HepG2 (cell line): ENCODE data around the gene FAM98A. TPM values are rescaled to one million over a fixed set of nuclear protein-coding genes. Genes with fewer than 3 reads are reported as not detected.

ENCODE experiments used
- ATAC-seq: fragments of 200-7000 bp; cut with Tn5 transposase; 3 replicates; pipeline ENCODE4 v1.9.1; 2020; ENCODE audit warnings: mild to moderate bottlenecking, moderate library complexity
- BruUV-seq: library from RNA; stranded (reverse); fragments of 400-500 nt; replicated peaks from 2 replicates; lab custom pipeline; 2021; lab: Mats Ljungman, UMichigan
- CTCF ChIA-PET: fragments of 300-600 bp; formaldehyde crosslinking; extraction: SDS; loops from one replicate; lab custom pipeline; 2021; ENCODE audit warnings: low total read pairs, inconsistent platforms, low intra/inter-chr PET ratio; lab: Yijun Ruan, JAX
- POLR2A ChIA-PET: fragments of 350-600 bp; sonication (Branson Sonifier 250); formaldehyde crosslinking; loops from one replicate; lab custom pipeline; 2020; ENCODE audit warnings: antibody characterized with exemption, inconsistent platforms; lab: Yijun Ruan, JAX
- DNase-seq: peaks from one replicate; pipeline ENCODE4 v3.0.0-alpha.2; 2015; ENCODE audit warnings: low spot score
- FAIRE-seq: peaks from 3 replicates; lab custom pipeline; 2011; peaks lifted over from hg19 to GRCh38; lab: Jason Lieb, UNC
- H2AFZ ChIP-seq: one replicate; pipeline ENCODE4 v1.6.1; 2011; ENCODE audit warnings: low read length, inconsistent platforms
- H3K27ac ChIP-seq: fragments of 300-600 bp; 3 replicates; pipeline ENCODE4 v1.8.0; 2011; ENCODE audit warnings: mixed run types, mild to moderate bottlenecking, mixed read lengths, low read length, inconsistent platforms; ENCODE audit not compliant: insufficient read depth; ENCODE audit errors: extremely low read length
- H3K27me3 ChIP-seq, 2 experiments: fragments of 200-600 bp in 1 of 2; 2 replicates in 1 of 2; 3 replicates in 1 of 2; pipeline versions ENCODE4 v1.6.0 to v1.8.0; 2011; ENCODE audit warnings: low read length in 2 of 2, mild to moderate bottlenecking in 2 of 2, moderate library complexity in 2 of 2, inconsistent platforms in 1 of 2; ENCODE audit not compliant: insufficient read depth in 2 of 2, control insufficient read depth in 1 of 2
- H3K36me3 ChIP-seq, 2 experiments: fragments of 200-600 bp in 1 of 2; replicated peaks in 1 of 2; 2 replicates in 1 of 2; 3 replicates in 1 of 2; pipeline versions ENCODE4 v1.5.1 to v1.8.0; 2011; ENCODE audit warnings: low read length in 2 of 2, inconsistent platforms in 1 of 2; ENCODE audit not compliant: insufficient read depth in 2 of 2, control insufficient read depth in 1 of 2
- H3K4me1 ChIP-seq: 2 replicates; pipeline ENCODE4 v1.5.1; 2012; ENCODE audit warnings: low read length, inconsistent platforms; ENCODE audit not compliant: insufficient read depth
- H3K4me2 ChIP-seq: 2 replicates; pipeline ENCODE4 v1.6.0; 2011; ENCODE audit warnings: low read depth, low read length, inconsistent platforms
- H3K4me3 ChIP-seq, 3 experiments: fragments of 200-600 bp in 1 of 3; sonication (generic), shearing (Covaris generic) in 1 of 3; replicated peaks in 1 of 3; 2 replicates each; pipeline ENCODE4 v1.5.1; 2011 to 2016; ENCODE audit warnings: low read length in 3 of 3, inconsistent platforms in 2 of 3, low read depth in 2 of 3, mild to moderate bottlenecking in 2 of 3, control low read depth in 1 of 3, mixed read lengths in 1 of 3; ENCODE audit not compliant: insufficient read depth in 1 of 3
- H3K79me2 ChIP-seq: one replicate; pipeline ENCODE4 v1.6.1; 2011; ENCODE audit warnings: low read length, inconsistent platforms; ENCODE audit not compliant: insufficient read depth
- H3K9ac ChIP-seq: 2 replicates; pipeline ENCODE4 v1.6.0; 2011; ENCODE audit warnings: mild to moderate bottlenecking, low read depth, low read length, inconsistent platforms; ENCODE audit not compliant: insufficient read depth
- H3K9me3 ChIP-seq: 2 replicates; pipeline ENCODE4 v1.5.1; 2012; ENCODE audit warnings: mild to moderate bottlenecking, low read length
- H4K20me1 ChIP-seq: 2 replicates; pipeline ENCODE4 v1.6.0; 2011; ENCODE audit warnings: inconsistent platforms, mild to moderate bottlenecking, low read length, moderate library complexity; ENCODE audit not compliant: insufficient read depth
- ELF3 ChIP-seq: IDR thresholded peaks from 2 replicates; pipeline ENCODE4 v1.6.1; 2016; ENCODE audit warnings: missing genetic modification reagents, missing compliant biosample characterization
- FOXM1 ChIP-seq: sonication (generic); formaldehyde crosslinking; IDR thresholded peaks from 2 replicates; pipeline ENCODE4 v1.5.0; 2020; ENCODE audit warnings: missing genetic modification reagents
- ZNF225 ChIP-seq: sonication (generic); formaldehyde crosslinking; IDR thresholded peaks from 2 replicates; pipeline ENCODE4 v1.4.0; 2020; ENCODE audit warnings: mild to moderate bottlenecking, missing genetic modification reagents
- WGBS: methylation state at CpG from one replicate; pipeline ENCODE4 v1.1.6; 2017; ENCODE audit warnings: low lambda C conversion rate; 5-methylcytosine and 5-hydroxymethylcytosine counted together
- in situ Hi-C: cut with HindIII; loops from 2 replicates; pipeline ENCODE4 v1.10.0; 2017; ENCODE audit warnings: low pct_unique_long_range_greater_than_20kb; ENCODE audit not compliant: extremely low pct_ligation_motif_present
- intact Hi-C: fragments of 100-400 bp; cut with micrococcal nuclease; formaldehyde crosslinking; loops from one replicate; pipeline ENCODE4 v1.10.0; 2022; ENCODE audit not compliant: unreplicated experiment
- polyA plus RNA-seq, 8 experiments: library from polyadenylated mRNA; depleted of rRNA in 3 of 8; stranded (reverse) in 7 of 8; unstranded in 1 of 8; fragments of >200 nt; fragmentation: Illumina TruSeq in 4 of 8; extraction: Trizol in 4 of 8; gene quantifications; 2 replicates each; pipeline versions ENCODE4 v1.2.1 to v1.2.3, GENCODE V29; 2011 to 2016; ENCODE audit warnings: low read depth in 4 of 8, missing spikeins in 1 of 8, mixed read lengths in 1 of 8; ENCODE audit not compliant: insufficient read depth in 1 of 8
- total RNA-seq, 5 experiments: library from RNA; depleted of rRNA; stranded (reverse); fragments of >200 nt; fragmentation: Illumina TruSeq; extraction: Trizol; gene quantifications; 2 replicates each; pipeline ENCODE4 v1.2.3, GENCODE V29; 2016; ENCODE audit warnings: low read depth in 1 of 5

The FAM98A gene
- total and polyA plus RNA-seq, 2 of the 13 experiments (the other 11 are each of a cell fraction or from before 2014, with no cell fraction given), result 44.0 to 61.4 TPM

GRCh38 chr2:33606100-33606499 lies 7.0 kb upstream of the FAM98A start:
- Histone ChIP-seq H3K9ac (no peak overlapping the region), H2AFZ (no peak overlapping the region), H4K20me1 (no peaks in the 10 kb centered on the region), H3K4me2 (no peak overlapping the region), H3K27ac (no peak overlapping the region), H3K9me3 (no peaks in the 10 kb centered on the region; the same call in 1 of the 2 replicates), H3K27me3 (no peaks in the 10 kb centered on the region), H3K79me2 (no peaks in the 10 kb centered on the region), H3K4me3 (no peak overlapping the region), H3K36me3 (no peaks in the 10 kb centered on the region), H3K4me1 (no peaks in the 10 kb centered on the region)
- no peak for TF ChIP-seq FOXM1 (CRISPR knock-in tag)
- no peak for TF ChIP-seq ELF3 (CRISPR knock-in tag)
- ATAC-seq (no peak), DNase-seq (no peak), FAIRE-seq (no peak)
- BruUV-seq, result no TSS peak
- intact Hi-C loops (no loop called here), in situ Hi-C loops (no loop called here)
- POLR2A ChIA-PET, result no interaction called here
- 68% methylated on average over 4 of the region's 4 CpGs for WGBS
- CTCF ChIA-PET, result no interaction called here

GRCh38 chr2:33605056-33605455 lies 6.0 kb upstream of the FAM98A start:
- H3K4me3 ChIP-seq, result no peak overlapping the region
- H3K9me3 ChIP-seq, result no peaks in the 10 kb centered on the region
- intact Hi-C loops, result no loop called here
- H3K36me3 ChIP-seq, result no peaks in the 10 kb centered on the region
- no peak overlapping the region for H3K27ac ChIP-seq
- no peaks in the 10 kb centered on the region for H4K20me1 ChIP-seq
- DNase-seq (no peak), FAIRE-seq (no peak), ATAC-seq (no peak)
- in situ Hi-C loops, result no loop called here
- peaks cover 5% of the 10 kb centered on the region; the same call in 1 of the 2 replicates for H3K4me1 ChIP-seq
- CTCF ChIA-PET, result no interaction called here
- no peak overlapping the region for H3K4me2 ChIP-seq
- no peaks in the 10 kb centered on the region for H3K79me2 ChIP-seq
- POLR2A ChIA-PET, result no interaction called here
- no peak overlapping the region for H3K9ac ChIP-seq
- WGBS, result 47% methylated on average over 6 of the region's 6 CpGs
- no peak overlapping the region for H2AFZ ChIP-seq
- TF ChIP-seq ZNF225, result no peak
- no TSS peak for BruUV-seq
- no peaks in the 10 kb centered on the region for H3K27me3 ChIP-seq
